CD4-positive, alpha-beta T cell treated with Interleukin-15 for 1 hour (primary cell): ENCODE measurements around the gene GRID2.

Source experiments
- DNase-seq: peaks from one replicate; pipeline ENCODE4 v3.0.0-alpha.2; 2020

GRID2 gene

DNA sequence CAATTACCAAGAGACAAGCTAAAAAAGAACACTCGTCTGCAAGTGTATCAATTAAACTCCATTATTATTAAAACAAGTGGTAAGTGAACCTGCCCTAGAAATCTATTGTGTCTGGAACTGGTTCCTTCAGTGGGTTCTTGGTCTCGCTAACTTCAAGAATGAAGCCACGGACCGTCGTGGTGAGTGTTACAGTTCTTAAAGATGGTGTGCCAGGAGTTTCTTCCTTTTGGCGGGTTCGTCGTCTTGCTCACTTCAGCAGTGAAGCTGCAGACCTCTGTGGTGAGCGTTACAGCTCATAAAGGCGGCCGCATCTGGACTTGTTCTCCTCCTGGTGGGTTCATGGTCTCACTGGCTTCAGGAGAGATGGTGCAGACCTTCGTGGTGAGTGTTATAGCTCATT is 231.8 kb downstream of the GRID2 start:
- DNase-seq: no peak

- DNase-seq: no peak
Observed at GRCh38 chr4:92551616-92552015, 247.8 kb downstream of the GRID2 start.

DNA sequence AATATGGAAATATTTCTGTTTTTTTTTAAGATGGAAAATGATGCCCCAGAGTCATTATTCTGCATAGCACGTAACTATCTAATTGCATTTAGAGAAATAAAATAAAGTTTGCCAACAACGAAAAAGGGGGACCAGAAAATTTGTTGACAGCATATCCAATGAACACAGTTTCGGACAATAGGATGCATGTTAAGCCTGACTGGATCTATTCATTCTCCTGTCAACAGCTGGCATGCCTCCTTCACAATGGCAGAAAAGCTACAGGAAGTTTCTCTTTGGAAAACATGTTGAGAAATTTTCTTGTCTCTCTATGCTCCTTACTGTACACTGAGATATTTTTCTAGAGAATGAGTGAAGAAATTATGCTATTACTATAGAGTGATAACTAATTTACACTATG is 262.5 kb downstream of the GRID2 start:
- DNase-seq: no peak

- no peak for DNase-seq
Observed at GRCh38 chr4:92580816-92581215, 277.1 kb downstream of the GRID2 start.

DNA sequence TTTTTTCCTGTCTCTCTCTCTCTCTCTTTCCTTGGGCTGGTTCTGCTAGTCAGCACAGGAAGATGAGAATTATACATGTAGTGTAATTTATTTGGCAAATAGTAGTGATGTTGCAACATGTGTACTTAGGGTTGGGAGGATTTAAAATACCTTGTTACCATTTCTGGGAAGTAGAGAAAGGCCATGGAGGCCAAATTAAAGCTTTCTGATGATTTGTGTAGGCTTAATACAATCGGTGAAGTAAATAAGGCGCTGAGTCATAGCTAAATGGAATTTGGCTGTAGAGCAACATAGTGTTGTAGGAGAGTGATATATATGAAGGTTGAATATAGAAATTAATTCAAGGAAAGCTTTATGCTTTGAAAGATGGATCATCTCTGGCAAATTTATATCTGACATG is 295.3 kb downstream of the GRID2 start:
- DNase-seq: no peak

DNA sequence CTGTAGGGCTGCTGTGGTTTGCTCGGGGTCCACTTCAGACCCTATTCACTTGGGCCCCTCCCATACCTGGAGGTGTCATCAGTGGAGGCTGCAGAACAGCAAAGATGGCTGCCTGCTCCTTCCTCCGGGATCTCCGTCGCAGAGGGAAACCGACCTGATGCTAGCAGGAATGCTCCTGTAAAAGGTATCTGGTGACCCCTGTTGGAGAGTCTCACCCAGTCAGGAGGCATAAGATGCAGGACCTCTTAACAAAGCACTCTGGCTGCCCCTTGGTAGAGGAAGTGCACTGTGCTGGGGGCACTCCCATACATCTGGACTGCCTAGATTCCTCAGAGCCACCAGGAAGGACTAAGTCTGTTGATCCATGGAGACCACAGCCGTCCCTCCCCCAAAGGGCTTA is 296.9 kb downstream of the GRID2 start:
- no peak for DNase-seq

GRCh38 chr4:92606227-92606626 is 302.5 kb downstream of the GRID2 start:
- DNase-seq: no peak

DNA sequence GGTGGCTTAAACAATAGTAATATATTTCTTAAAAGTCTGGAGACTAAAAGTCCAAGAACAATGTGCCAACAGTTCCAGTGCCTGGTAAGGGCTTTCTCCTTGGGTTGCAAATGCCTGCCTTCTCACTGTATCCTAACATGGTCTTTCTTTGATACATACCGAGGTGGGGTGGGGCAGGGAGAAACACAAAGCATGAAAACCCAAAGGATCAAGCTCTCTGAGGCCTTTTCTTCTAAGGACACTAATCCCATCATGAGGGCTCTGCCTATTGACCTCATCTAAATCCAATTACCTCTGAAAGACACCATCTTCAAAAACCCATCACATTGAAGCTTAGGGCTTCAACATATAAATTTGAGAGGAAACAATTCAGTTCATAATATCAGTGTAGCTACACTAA is 311.3 kb downstream of the GRID2 start:
- no peak for DNase-seq

DNA sequence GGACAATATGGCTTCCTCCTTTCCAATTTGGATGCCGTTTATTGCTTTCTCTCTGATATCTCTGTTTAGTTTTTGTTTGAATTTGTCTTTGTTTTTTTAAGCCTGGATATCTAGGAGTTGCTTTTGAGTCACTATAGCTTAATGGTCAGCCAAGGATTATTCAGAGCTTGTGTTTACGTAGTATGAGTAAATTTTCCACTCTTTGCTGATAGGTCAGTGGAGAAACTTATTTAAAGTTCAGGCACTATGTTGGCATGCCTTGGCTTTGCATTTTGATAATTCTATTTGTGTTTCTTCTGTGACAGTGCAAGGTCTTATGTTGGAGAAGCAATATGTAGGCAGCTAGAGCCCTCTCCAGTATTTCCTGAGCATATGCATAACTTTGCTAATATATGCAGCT is 315.2 kb downstream of the GRID2 start:
- DNase-seq: no peak

DNA sequence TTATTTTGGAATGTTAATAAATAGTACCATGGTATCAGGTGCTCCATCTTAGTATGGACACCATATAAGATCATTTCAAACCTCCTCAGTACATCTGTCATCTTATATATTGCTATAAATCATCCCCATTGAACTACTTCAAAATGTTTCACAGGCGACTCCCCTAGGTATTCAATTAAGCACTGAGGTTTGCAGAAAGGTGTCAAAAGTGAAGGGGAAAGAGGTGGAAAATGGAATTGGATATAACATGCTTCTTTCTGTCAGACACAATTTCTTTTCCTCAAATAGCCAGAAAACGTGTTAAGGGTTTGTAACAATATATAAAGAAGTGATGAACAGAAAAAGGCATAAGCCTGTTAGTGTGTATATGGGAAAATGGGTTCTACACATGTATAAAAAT is 325.5 kb downstream of the GRID2 start:
- no peak for DNase-seq

GRCh38 chr4:92634882-92635281 is 331.1 kb downstream of the GRID2 start:
- DNase-seq: no peak

GRCh38 chr4:92636038-92636806 is 332.5 kb downstream of the GRID2 start:
- no peak for DNase-seq

GRCh38 chr4:92641409-92641808 is 337.6 kb downstream of the GRID2 start:
- no peak for DNase-seq

DNA sequence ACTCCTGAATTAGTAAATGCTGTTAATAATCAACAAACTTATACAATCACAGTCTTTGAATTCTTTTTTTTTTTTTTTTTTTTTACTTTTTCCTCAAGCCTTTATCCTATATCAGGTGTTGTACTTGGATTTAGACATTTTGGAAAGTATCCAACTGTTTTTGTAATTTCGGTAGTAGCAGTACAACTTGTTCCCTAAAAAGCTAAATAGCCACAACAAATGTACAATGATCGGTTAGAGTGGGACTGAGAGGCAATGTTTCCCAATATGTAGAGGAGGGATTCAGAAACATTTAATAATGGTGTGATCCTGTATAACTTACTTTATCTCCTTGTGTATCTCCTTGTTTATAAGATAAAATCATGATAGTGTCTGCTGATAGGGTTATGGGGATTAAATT is 343.1 kb downstream of the GRID2 start:
- no peak for DNase-seq

DNA sequence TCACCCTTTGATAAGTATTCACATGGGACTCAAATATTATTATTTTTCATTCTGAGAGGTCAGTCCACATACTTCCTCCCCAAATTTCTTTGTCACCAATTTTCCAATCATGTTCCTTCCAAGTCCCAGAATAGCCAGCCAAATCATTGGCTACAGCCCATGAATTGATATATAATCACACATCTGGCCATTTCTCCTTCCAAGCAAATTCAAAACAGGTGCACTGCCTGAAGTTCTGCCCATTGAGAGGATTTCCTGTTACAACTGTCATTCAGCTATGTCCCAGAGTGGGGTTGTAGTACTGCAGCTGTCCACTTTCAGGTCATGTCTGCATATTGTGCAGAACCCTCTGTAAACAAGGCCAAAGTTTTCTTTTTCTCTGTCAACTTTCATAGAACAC is 347.8 kb downstream of the GRID2 start:
- DNase-seq: no peak

DNA sequence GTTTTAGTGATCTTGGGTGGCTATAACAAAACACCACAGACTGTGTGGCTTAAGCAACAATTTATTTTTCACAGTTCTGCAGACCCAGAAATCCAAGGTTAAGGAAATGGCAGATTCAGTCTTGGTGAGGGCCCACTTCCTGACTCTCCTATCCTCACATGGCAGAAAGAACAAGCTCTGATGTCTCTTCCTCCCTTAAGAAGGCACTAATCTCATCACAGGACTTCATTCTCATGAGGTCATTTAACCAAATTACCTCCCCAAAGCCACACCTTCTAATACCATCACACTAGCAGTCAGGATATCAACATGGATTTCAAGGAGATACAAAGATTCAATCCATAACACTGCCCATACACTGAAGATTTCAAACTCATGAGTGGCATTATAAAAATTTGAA is 350.3 kb downstream of the GRID2 start:
- DNase-seq: no peak

DNA sequence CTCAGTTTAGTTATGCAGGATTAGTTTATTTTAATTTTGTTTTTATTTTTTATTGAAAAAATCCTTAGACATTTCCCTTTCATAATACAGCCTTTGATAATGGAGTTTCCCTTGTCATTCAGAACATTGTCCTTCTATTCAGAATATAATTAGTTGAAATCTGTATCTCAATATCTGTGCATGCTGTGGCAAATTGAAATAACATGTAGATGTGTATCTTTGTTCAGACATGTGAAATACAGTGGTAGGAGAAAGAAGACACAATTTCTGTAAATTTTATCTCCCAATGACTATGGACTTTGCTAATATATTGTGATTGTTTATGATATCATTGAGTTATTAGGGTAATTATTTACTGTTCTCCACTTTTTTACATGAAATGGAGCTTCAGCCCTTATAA is 353.9 kb downstream of the GRID2 start:
- DNase-seq: no peak

DNA sequence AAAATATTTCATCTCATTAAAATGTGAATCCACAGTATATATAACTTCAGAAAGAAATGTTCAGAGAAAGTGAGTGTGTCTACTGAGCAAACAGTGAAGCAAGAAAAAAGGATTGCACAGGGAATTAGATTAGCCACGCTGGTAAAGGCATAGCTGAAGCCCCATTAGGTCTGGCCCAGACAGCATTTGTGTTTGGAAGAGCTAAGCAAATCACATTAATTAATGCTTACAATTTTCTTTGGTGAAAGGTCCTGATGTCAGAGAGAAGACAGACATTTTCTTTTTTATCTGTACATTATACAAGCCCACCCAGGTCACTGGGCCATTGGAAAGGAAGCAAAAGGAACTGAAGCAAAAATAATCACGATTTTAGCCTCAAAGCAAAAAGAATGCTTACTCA is 354.6 kb downstream of the GRID2 start:
- no peak for DNase-seq

DNA sequence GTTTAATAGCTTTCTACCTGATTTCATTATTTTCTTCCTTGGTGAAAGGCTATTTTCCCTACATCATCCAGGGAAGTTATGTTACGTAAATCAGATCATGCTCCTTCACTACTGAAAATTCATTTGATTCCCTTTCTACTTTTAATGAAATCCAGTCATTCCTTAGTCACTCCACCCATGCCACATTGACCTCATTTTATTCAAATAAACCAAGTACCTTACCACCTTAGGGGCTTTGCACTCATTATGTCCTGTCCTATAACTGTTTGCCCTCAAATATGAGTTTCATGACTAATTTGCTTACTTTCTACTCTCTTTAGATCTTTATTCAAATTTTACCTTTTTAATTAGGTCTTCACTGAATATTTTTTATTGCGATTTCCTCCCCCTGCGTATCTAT is 374.0 kb downstream of the GRID2 start:
- DNase-seq: no peak

GRCh38 chr4:92678292-92678691 is 374.5 kb downstream of the GRID2 start:
- DNase-seq: no peak

DNA sequence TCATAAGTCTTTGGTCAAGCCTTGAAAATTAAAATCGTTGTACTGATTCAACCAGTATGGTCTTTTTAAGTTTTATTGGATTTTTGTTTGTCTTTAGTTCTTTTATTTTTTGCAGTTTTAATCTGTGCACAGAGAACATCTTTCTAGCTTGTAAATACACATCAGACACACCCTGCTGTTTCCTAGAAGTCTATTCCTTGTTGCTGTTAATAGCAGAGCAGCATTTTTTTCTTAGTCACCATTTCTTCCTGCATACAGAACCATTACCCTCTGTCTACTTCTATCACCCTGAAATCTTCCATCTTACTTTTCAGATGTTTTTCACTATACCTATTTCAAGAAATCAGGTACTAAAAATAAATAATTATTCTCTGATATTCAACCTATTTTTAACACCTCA is 375.4 kb downstream of the GRID2 start:
- no peak for DNase-seq

- no peak for DNase-seq
Observed at GRCh38 chr4:92714640-92715039, 410.9 kb downstream of the GRID2 start.

DNA sequence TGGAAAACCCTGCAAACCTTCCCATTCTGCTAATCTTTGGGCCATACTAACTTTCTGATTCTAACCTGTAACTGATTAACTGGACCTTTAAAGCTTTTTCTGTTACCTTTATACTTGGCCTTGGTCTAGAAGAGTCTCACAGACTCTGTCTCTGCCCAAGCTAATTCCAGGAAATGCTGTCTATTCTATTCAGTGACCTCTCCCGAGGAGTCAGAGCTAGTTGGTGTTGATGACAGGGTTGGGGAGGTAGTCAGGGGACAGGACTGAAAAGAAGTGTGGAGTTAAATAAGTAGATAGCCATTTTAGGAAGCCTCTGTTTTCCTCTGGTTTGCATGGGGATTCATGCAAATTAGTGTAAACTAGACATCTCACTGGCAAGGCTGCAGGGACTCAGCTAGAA is 429.5 kb downstream of the GRID2 start:
- DNase-seq: no peak

DNA sequence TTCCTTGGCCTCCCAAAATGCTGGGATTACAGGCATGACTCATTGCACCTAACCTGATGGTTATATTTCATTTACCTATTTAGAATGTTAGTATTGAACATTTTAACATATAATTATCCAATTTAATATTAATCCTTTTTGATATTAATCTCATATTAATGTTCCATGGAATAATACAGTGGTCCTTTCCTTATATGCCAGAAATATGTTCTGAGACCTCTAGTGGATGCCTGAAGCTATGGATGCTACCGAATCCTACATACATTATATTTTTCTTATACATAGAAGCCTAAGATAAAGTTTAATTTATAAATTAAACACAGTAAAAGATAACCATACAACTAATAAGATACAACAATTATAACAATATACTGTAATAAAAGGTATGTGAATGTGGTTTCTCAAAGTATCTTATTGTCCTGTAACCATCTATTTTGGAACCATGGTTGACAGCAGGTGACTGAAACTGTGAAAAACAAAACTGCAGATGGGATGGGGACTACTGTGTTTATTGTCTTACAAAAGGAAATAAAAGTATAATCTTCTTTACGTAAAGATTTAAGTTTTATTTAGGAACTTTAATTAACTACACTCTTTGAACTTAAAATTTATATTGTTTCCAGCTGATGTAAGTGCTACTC is 431.4 kb downstream of the GRID2 start:
- no peak for DNase-seq

GRCh38 chr4:92760433-92760832 is 456.7 kb downstream of the GRID2 start:
- DNase-seq: no peak
